ENCODE data around the gene TULP3. TPM values are rescaled to one million over a fixed set of nuclear protein-coding genes. Genes with fewer than 3 reads are reported as not detected.

Gene TULP3
- total and polyA plus RNA-seq, 2 donors (not counting 1 experiment from before 2014, with no cell fraction given): 39.3 to 47.0 TPM

DNA sequence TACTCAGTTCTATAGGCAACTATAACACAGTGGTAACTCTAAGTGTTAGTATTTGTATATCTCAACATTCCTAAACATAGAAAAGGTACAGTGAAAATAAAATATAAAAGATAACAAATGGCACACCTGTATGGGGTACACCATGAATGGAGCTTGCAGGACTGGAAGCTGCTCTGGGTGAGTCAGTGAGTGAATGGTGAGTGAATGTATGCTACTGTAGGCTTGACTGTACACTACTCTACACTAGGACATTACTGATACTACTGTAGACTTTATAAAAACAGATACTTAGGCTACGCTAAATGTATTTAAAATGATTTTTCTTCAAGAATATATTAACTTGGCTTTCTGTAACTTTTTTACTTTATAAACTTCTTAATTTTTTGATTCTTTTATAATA lies 94.0 kb downstream of the TULP3 start:
- Histone ChIP-seq H3K9ac (ENCODE audit: insufficient read depth, low read length) (no peak overlapping the region), H3K79me2 (ENCODE audit: control insufficient read depth, insufficient read depth, low read length) (no peaks in the 10 kb centered on the region), H3K4me3 (replicated peaks in 1 of 4; ENCODE audit: control extremely low read depth in 1 of 4, insufficient read depth in 1 of 4, low read depth in 3 of 4, low read length in 4 of 4) (no peak overlapping the region), H4K20me1 (ENCODE audit: control insufficient read depth, extremely low read depth, insufficient read depth, low read length) (no peaks in the 10 kb centered on the region), H3K9me3 (ENCODE audit: control insufficient read depth, insufficient read depth, low read depth, low read length) (no peaks in the 10 kb centered on the region), H3K4me1 (ENCODE audit: control insufficient read depth, extremely low read depth, insufficient read depth, low read length) (no peaks in the 10 kb centered on the region), H3K4me2 (ENCODE audit: extremely low read depth, insufficient read depth, low read length) (no peak overlapping the region), H3K27ac (ENCODE audit: insufficient read depth, low read length) (no peak overlapping the region), H3K27me3 (ENCODE audit: control insufficient read depth, insufficient read depth, low read length) (no peaks in the 10 kb centered on the region), H2AFZ (ENCODE audit: low read length) (no peak overlapping the region), H3K36me3 (ENCODE audit: control insufficient read depth, insufficient read depth, low read length) (no peaks in the 10 kb centered on the region)
- no peak for DNase-seq (ENCODE audit: low read depth in 2 of 2)
- TF ChIP-seq EZH2 (IDR thresholded peaks at IDR 0.05; ENCODE audit: low read length, missing control alignments): no peak
- TF ChIP-seq, protein P1, sequence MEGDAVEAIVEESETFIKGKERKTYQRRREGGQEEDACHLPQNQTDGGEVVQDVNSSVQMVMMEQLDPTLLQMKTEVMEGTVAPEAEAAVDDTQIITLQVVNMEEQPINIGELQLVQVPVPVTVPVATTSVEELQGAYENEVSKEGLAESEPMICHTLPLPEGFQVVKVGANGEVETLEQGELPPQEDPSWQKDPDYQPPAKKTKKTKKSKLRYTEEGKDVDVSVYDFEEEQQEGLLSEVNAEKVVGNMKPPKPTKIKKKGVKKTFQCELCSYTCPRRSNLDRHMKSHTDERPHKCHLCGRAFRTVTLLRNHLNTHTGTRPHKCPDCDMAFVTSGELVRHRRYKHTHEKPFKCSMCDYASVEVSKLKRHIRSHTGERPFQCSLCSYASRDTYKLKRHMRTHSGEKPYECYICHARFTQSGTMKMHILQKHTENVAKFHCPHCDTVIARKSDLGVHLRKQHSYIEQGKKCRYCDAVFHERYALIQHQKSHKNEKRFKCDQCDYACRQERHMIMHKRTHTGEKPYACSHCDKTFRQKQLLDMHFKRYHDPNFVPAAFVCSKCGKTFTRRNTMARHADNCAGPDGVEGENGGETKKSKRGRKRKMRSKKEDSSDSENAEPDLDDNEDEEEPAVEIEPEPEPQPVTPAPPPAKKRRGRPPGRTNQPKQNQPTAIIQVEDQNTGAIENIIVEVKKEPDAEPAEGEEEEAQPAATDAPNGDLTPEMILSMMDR (conservative IDR thresholded peaks at IDR 0.05 in 1 of 2, IDR thresholded peaks at IDR 0.05 in 1 of 2; ENCODE audit: low read depth in 1 of 2, low read length in 2 of 2): no peak

DNA sequence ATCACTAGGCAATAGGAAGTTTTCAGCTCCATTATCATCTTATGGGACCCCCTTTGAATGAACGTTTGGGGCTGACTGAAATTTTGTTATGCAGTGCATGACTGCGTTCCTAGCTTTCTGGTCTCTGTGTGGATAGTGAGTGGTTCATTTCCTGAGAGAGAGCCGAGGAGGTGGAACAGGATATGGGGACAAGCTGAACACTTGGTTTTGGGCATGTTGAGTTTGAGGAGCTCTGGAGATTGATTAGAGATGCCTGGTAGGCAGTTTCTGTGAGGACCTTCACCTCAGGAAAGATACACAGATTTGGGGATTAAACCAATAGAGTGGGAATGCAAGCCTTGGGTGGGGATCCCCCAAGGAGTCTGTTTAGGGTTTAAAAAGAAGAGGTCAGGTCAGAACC lies 96.2 kb downstream of the TULP3 start:
- Histone ChIP-seq H4K20me1 (ENCODE audit: control insufficient read depth, extremely low read depth, insufficient read depth, low read length) (no peaks in the 10 kb centered on the region), H3K9me3 (ENCODE audit: control insufficient read depth, insufficient read depth, low read depth, low read length) (no peaks in the 10 kb centered on the region), H3K36me3 (ENCODE audit: control insufficient read depth, insufficient read depth, low read length) (no peaks in the 10 kb centered on the region), H3K27ac (ENCODE audit: insufficient read depth, low read length) (no peak overlapping the region), H3K4me1 (ENCODE audit: control insufficient read depth, extremely low read depth, insufficient read depth, low read length) (no peaks in the 10 kb centered on the region), H3K4me2 (ENCODE audit: extremely low read depth, insufficient read depth, low read length) (no peak overlapping the region), H3K9ac (ENCODE audit: insufficient read depth, low read length) (no peak overlapping the region), H3K79me2 (ENCODE audit: control insufficient read depth, insufficient read depth, low read length) (no peaks in the 10 kb centered on the region), H3K4me3 (replicated peaks in 1 of 4; ENCODE audit: control extremely low read depth in 1 of 4, insufficient read depth in 1 of 4, low read depth in 3 of 4, low read length in 4 of 4) (no peak overlapping the region), H2AFZ (ENCODE audit: low read length) (no peak overlapping the region), H3K27me3 (ENCODE audit: control insufficient read depth, insufficient read depth, low read length) (no peaks in the 10 kb centered on the region)
- no peak for DNase-seq (ENCODE audit: low read depth in 2 of 2)
- TF ChIP-seq, protein P1 (conservative IDR thresholded peaks at IDR 0.05 in 1 of 2, IDR thresholded peaks at IDR 0.05 in 1 of 2; ENCODE audit: low read depth in 1 of 2, low read length in 2 of 2): no peak
- no peak for TF ChIP-seq EZH2 (IDR thresholded peaks at IDR 0.05; ENCODE audit: low read length, missing control alignments)

DNA sequence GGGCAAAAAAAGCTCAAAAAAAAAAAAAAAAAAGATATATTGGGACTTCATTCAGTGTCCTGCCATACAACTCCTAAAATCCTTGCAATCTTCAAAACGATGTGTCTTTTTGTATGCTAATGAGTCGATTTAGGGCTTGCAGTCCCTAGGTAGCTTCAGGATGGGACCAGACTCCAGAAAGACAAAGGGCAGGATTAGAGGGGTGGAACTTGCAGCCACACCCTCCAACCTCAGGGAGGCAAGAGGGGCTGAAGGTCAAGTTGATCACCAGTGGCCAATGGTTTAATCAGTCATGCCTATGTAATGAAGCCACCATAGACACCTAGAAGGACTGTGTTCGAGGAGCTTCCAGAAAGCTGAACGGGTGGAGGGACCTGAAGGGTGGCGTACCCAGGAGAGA lies 97.8 kb downstream of the TULP3 start:
- Histone ChIP-seq H3K9ac (ENCODE audit: insufficient read depth, low read length) (no peak overlapping the region), H3K27me3 (ENCODE audit: control insufficient read depth, insufficient read depth, low read length) (no peaks in the 10 kb centered on the region), H3K4me1 (ENCODE audit: control insufficient read depth, extremely low read depth, insufficient read depth, low read length) (no peaks in the 10 kb centered on the region), H2AFZ (ENCODE audit: low read length) (no peak overlapping the region), H4K20me1 (ENCODE audit: control insufficient read depth, extremely low read depth, insufficient read depth, low read length) (no peaks in the 10 kb centered on the region), H3K4me3 (replicated peaks in 1 of 4; ENCODE audit: control extremely low read depth in 1 of 4, insufficient read depth in 1 of 4, low read depth in 3 of 4, low read length in 4 of 4) (no peak overlapping the region), H3K79me2 (ENCODE audit: control insufficient read depth, insufficient read depth, low read length) (no peaks in the 10 kb centered on the region), H3K36me3 (ENCODE audit: control insufficient read depth, insufficient read depth, low read length) (no peaks in the 10 kb centered on the region), H3K27ac (ENCODE audit: insufficient read depth, low read length) (no peak overlapping the region), H3K9me3 (ENCODE audit: control insufficient read depth, insufficient read depth, low read depth, low read length) (no peaks in the 10 kb centered on the region), H3K4me2 (ENCODE audit: extremely low read depth, insufficient read depth, low read length) (no peak overlapping the region)
- TF ChIP-seq EZH2 (IDR thresholded peaks at IDR 0.05; ENCODE audit: low read length, missing control alignments): no peak
- TF ChIP-seq, protein P1 (conservative IDR thresholded peaks at IDR 0.05 in 1 of 2, IDR thresholded peaks at IDR 0.05 in 1 of 2; ENCODE audit: low read depth in 1 of 2, low read length in 2 of 2): no peak
- no peak for DNase-seq (ENCODE audit: low read depth in 2 of 2)

Other genes with a start within 250 kb of the TULP3 start
- gene FKBP4, start 95.9 kb upstream of the TULP3 start, total RNA-seq: 41.3 and 42.6 TPM in 2 replicates
- 23.0 and 32.7 TPM in 2 replicates for gene FKBP4, start 95.9 kb upstream of the TULP3 start, polyA plus RNA-seq
- 11.0 and 13.5 TPM in 2 replicates for gene ITFG2, start 78.2 kb upstream of the TULP3 start, total RNA-seq
- 17.5 and 18.2 TPM in 2 replicates for gene ITFG2, start 78.2 kb upstream of the TULP3 start, polyA plus RNA-seq
- under 0.01 and 0.17 TPM in 2 replicates for gene NRIP2, start 55.9 kb upstream of the TULP3 start, total RNA-seq
- gene NRIP2, start 55.9 kb upstream of the TULP3 start, polyA plus RNA-seq: 0.08 and 0.21 TPM in 2 replicates
- gene TEX52, start 33.9 kb upstream of the TULP3 start, total RNA-seq: not detected in 2 replicates
- gene TEX52, start 33.9 kb upstream of the TULP3 start, polyA plus RNA-seq: not detected in 2 replicates
- gene FOXM1, start 13.7 kb upstream of the TULP3 start, total RNA-seq: 1.3 and 7.3 TPM in 2 replicates
- gene FOXM1, start 13.7 kb upstream of the TULP3 start, polyA plus RNA-seq: 14.6 and 71.3 TPM in 2 replicates
- 16.7 and 29.7 TPM in 2 replicates for gene RHNO1, start 13.7 kb upstream of the TULP3 start, total RNA-seq
- gene RHNO1, start 13.7 kb upstream of the TULP3 start, polyA plus RNA-seq: 33.2 and 42.5 TPM in 2 replicates
- 6.3 and 7.4 TPM in 2 replicates for gene TEAD4, start 68.5 kb downstream of the TULP3 start, total RNA-seq
- gene TEAD4, start 68.5 kb downstream of the TULP3 start, polyA plus RNA-seq: 14.3 and 15.4 TPM in 2 replicates
- gene TSPAN9, start 186.5 kb downstream of the TULP3 start, total RNA-seq: 26.7 and 35.2 TPM in 2 replicates
- 31.1 and 32.6 TPM in 2 replicates for gene TSPAN9, start 186.5 kb downstream of the TULP3 start, polyA plus RNA-seq